SKM-1 (cell line): ENCODE data around the gene EFNA5.

Experiments
- DNase-seq: peaks from one replicate; lab custom pipeline; 2025; ENCODE audit not compliant: unreplicated experiment; lab: John Stamatoyannopoulos, UW

The EFNA5 gene

DNA sequence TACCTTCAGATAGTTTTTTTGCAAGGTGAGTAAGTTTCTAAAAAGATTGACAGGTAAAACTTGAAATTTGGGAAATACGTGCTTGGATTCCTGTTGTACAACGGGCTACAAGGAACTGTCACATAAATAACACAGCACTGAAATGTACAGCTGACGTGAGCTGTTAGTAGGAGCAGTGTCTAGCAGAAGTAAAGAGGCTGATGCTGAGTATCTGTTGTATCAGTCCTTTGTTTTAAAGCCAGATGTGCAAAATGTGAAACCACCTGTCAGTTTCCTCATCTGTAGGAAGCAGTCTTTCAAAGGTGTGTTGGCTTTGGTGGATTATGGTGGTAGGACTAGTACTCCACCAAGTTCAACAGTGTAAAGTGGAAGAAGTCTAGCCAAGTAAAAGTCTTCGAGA lies 122.3 kb downstream of the EFNA5 start:
- no peak for DNase-seq

DNA sequence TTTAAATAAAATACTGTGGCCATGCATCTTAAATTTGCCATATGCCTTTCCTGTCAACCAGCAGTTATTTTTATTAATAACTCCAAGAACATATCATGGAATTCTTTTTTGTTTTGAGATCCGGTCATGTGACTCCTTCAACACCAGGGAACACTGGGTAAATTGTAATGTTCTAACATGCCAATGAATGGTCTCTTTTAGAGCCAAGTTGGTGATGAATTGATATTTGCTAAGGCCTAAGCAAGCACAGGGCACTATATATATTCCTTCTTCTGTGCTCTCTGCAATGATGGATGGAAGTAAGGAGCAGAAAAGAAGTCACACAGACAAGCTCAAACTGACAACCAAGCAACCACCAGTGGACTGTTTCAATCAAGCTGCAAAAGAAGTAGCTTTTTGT lies 124.0 kb downstream of the EFNA5 start:
- no peak for DNase-seq

DNA sequence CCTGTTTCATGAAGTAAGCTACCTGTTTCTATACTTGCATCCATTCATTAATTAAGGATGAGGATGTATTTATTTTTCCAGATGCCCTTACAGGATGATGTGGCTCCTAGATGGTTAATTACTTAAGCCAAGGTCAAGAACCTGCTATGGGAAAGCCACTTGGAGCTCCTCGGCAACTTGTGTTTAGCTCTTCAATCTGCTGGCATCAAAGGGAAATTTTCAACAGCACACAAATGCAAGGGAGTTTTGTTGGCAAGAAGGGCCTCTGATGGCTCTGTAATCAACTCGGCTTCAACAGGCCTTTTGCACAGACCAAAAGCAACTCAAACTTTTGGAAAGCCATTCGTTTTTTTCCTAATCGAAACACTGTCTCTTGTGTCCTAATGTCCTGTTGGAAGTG lies 125.3 kb downstream of the EFNA5 start:
- DNase-seq, result no peak

DNA sequence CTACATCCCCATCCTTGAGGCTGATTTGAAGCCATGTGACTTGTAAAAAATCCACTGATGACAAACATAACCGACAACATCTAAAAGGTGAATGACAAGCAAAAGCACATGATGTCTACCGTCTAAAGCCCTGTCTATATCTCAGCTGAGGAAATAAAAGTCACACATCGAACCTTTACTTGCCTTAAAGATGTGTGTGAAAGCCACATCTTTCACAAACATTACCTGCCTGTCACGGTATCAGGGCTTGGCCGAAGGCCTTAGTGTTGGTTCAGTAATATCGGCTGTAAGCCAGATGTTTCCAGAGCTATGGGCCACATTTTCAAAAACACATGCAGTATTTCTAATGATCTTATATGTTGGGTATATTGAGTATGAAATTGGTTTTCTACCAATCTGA lies 125.8 kb downstream of the EFNA5 start:
- DNase-seq, result no peak

DNA sequence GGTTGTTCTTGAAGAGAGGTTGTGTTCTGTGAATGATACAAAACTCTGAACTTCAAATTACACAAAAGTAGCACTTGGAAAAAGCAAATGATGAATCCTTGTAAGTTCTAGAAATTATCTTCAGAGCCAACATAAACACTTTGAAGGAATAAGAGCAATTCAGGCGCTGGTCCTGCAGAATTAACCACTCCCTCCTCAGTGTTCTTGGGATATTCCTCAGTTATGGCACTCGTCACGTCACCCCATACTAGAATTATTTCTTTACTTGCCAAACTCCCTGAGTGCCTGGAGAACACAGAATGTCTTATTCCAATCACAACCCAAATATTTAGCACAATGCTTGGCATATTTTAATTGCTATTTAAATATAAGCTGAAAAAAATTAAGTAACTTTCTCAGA lies 126.3 kb downstream of the EFNA5 start:
- no peak for DNase-seq

DNA sequence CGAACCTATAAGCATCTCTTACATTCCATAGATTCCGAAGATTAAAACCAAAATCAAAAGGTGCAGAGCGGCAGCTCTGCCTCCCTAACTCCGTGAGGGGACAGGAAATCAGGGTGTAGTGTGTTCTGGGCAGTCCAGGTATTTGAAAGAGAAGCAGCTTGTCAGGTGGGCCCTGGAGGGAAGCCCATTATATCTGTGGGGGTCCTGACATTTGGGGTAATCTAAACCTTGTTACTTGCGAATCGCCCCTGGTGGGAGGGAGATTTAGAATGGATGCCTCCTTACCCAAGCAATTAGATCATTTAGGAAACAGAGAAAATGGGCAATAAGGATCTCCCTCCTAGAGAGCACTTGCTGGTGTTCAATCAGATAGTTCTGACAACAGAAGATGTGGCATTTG lies 126.9 kb downstream of the EFNA5 start:
- DNase-seq, result no peak

DNA sequence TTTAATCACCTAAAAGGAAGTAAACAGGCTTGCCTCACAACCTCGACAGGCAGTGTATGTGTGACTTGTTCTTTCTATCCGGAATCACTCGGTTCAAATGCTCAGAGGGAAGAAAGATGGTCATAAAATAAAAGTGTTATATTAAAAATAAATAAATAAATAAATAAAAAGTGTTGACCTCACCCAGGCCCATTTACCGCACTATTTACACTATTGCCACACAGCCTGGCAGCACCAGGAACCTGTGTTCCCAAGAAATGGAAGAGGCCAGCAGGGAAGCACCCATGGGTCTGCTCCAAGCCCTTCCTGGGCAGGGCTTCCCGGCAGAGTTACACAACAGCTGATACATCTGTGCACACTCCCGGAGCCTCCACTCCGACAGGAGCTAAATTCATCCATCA lies 127.9 kb downstream of the EFNA5 start:
- DNase-seq, result no peak

DNA sequence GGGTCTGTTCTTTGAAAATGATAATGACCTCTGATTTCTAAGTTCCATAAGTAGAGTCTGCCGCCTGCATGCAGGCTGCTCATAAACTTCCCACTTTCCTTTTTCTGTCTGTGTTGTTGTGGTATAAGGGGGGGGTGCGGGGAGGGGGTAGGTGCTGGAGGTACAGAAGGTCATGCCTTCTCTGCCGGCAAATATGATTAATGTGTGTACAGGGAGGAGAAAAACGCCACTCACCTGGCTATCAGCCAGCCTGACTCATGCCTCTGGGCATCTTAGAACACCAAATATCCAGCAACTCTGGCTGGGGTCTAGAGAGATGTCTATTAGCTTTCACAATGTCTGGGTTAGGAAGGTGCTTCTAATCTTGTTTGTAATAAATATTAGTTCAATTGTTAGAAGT lies 128.3 kb downstream of the EFNA5 start:
- DNase-seq, result no peak

DNA sequence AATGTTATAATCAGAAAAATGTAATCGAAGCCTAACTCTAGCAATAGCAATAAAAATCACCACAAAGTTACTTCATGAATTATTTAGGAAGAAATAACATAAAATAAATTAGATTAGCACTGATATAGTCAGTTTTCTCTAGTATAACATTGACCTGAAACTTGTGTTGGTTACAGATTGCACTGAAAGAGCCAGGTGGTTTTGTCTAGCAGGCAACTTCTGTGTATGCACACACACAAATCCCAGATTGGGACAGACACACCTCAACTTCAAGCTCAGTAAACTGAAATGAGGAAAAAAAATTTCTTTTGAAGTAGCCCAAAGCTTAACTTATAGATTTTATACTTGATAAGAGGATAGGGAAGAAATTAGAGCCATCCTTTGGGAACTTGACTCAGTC lies 129.3 kb downstream of the EFNA5 start:
- no peak for DNase-seq

DNA sequence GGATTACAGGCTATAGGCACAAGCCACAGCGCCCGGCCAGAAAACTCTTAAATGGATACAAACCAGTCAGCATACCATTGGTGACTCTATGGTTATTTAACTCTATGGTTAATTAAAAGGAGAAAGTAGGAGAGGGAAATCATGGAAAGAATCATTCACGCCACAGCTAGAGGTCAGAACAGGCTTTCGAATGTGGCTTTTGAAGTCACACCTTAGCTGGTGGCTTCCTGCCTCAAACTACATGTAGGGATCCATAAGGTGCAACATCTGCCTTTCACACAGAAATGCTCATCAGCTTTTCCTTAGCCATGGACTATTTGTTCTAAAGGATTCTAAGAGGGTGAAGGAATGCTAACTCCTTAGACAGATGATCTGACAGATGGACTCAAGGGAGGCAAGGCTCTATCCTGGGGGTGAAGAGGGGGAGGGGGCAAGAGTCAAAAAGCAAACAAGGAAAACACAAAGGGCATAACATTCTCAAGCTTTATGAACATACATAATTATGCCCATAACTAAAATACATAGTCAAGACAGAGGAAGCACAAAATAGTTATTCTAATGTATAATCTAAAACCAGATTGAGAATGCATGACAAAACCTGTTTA lies 130.9 kb downstream of the EFNA5 start:
- no peak for DNase-seq

DNA sequence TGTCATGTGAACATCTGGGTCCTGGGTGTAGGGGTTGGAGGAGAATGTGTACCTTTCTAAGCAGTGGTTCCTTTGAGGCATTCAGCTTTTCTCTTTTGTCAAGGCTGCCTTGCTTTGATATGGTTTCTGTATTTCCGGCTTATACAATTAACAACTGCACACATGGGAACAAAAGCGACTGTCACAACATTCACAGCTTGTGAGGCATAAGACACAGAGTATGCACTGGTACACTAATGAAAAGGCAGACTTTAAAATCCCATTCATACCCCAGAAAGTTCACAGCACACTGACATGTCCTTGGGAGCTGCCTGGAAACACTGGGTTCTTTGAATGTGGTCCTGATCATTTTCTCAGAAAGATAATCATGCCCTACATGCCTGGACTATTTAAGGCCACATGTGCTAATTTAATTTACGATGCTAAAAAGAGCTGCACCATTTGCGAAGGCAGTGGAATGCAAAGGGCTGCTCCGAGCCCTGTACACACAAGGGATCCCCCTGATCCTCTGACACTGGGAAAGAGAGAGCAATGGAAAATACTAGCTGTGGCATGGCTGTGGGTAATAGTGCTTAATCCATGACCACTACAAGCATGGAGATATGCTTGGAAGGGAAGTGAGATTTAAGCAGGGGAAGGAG lies 131.8 kb downstream of the EFNA5 start:
- no peak for DNase-seq

DNA sequence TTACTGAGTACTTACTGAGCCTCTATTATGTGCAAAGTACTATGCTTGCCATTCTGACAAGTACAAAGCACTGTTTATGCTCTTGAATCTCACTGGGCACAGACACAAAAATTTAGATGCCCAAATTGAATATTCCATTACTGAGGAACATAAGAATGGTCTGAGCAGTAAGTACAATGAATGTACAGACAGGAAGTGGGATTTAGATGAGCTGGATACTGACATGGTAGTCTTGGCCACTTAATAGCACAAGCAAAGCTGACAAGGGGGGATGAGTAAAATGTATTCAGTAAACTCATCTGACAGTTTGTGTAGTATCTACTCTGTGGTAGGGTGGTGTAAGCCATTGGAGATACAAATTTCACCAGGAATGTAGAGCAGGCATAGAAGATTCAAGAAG lies 132.4 kb downstream of the EFNA5 start:
- DNase-seq, result no peak

DNA sequence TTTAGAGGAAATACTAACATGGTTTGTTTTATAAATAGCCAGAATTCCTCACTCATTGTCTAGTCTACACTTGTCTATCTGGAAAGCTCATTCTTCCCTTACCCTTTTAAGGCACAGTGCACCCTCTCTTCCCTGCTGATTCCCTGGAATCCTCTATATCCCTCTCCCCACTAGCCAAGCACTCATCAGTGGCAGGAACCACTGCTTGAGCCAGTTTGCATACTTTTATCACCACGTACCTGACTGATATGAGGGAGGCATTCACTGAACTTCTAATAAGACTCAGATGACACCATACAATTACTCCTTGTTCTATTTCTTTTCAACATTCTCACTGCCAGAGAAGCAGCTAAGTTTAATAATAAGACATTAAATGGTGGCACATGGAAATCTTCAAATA lies 134.9 kb downstream of the EFNA5 start:
- DNase-seq, result no peak

DNA sequence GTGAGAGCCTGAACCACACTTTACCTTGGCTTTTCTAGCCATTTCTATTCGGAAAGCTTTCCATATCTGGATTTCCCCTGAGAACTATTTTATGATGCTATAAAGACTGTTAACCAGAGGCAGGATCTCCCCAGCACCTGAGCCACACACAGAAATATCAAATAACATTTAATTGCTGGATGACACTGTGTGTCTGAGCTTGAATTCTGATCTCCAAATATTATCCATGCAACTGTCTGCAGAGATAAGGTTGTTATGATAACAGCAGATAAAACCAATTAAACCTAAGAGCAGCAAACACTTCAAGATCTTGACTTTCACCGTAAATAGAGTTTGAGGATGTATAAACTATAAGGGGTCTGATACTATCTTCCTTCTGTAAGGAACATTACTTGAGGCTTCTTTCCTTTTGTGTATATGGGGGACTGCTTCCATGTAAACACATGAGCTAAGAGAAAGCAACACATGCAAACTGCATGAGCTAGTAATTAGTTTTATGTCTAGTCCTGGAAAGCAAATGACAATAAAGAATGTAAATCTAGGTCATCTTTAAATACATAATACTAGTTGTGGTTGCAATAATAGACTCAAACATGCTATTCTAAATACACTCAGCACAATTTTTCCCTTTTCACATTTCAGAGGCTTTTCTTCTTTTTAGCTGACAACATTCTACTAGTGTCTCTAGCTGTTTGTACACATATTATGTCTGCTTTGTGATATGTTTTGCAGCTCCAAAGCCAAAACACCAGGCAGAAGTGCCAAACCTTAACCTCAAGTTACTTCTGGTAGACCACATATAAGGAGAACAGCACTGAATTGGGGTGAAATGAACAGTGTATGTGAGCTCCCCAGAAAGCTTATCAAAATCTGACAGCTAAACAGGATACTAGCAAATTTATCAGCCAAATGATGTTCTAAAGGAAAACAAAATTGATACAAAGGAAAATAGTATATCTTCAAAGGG lies 136.5 kb downstream of the EFNA5 start:
- DNase-seq, result no peak

DNA sequence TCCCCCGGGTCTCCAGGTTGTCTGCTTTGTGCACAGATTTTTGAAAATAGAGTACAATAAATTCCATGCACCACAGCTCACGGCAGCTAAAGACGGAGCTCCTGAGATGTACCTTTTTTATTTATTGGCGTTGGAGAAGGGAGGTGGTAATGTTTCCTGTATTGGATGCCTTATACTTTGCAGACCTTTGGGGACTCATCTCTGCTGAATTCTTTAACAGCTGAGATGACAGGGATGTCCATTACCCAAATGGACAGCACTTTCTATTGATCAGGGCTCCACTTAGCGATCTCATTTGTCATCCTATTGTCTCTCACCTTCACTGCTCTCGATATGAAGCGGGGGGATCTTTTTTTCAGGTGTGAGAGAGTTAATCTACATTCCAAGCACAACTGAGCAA lies 137.8 kb downstream of the EFNA5 start:
- no peak for DNase-seq

DNA sequence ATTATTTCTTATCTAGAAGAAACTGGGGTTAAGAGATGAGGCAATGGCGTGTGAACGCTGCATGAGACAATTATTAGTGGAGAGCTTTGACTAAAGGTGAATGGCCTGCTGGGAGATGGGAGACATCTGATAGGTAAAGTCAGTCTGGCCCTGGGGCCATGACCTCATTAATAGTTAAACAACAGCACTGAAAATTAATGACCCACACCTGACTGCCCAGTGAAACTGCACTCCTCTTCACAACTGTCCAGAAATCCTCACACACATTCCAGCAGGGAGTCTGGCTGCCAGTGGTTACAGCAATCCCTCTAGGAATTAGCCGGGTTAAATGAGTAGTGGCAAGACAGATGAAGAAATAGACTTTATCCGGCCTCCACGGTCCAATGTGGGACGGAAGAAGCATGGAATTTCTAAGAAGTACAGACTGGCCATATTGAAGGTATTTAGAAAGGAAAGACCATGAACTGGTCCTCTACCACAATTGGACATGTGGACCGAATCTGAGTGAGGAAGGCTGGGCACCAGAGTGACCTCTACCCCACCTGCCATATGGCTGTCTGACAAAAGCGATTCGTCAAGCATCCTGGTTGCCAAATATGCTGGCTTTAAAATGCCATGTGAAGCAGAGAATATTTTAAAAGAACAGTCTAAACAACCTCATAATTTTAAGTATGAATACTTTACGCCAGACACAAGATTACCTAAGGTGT lies 138.4 kb downstream of the EFNA5 start:
- no peak for DNase-seq

DNA sequence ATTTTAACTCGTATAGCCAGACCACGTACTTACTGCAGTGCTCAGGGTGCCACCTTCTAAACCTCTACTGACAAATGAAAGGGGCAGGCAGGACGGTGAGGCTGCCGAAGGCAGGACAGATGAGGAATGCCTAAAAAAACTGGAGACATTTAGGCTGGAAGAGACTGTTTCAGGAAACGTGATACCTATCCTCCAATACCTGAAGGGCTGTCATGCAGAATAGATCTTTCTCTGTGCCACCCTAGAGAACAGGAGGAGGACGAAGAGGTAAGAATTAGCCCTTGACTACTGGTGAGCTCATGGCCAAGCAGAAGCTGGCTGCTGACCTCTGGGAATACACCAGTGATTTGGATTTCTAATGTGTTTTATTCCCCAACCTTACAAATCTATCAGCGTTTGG lies 139.4 kb downstream of the EFNA5 start:
- DNase-seq, result no peak

DNA sequence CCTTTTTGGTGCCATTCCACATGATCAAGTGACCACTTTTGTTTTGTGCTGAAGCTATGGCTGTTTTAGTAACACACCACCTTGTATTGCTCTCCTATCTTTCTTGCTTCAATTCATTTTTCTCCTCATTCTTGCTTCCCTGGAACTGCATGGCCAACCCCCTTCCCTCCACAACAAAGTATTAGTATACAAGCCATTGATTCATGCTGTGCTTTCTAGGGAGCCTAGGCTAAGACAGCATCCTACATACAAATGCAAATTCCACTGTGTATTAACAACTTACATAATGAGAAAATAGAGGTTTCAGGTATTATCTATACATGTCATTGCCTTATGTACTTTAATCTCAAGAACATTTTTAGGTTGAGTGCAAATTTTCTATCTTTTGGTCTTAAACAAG lies 141.1 kb downstream of the EFNA5 start:
- no peak for DNase-seq

DNA sequence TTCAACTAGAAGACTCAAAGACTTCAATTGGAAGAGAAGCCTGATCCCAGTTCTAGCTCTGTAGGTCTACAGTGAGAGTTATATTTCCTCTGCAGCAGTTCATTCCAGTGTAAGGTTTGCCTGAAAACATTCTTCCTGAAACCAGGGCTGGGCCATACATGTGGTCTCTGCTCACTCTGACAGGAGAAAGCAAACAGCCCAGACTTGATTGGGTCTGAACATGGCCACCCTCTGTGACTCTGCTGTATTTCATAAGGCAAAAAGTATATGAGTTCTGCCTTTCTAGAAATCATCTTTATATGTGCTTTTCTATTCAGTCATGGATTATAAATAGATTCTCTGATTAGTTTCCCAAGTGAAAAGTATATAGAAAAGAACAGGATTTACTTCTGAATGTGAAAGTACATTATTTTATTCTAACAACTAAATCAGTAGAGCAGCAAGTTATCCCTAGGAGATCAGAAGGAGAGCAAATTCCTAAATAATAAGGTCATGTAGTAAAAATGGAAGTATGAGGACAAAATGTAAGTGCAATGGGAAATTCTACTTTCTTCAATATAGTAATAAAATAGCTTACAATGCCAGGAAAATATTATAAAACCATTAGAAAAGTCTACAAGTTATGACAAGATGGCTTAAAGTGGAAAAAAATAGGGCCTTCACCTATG lies 144.3 kb downstream of the EFNA5 start:
- DNase-seq, result no peak

DNA sequence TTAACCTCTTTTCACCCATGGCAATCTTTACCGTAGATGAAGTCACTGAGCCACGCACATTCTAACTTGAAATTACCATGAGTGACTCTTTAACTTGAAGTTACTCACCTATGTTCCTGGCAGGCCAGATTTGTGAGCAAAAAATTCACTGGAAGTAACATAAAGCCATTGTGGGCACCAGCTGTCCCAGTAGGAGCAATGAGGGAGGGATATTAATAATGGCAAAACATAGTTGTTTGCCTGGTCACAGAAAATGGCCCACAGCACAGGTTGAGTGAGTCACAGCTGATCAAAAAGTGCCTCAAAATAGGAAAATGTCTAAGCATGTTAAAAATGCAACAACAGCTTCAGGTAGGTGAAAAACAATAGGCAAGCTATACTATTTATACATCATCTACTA lies 146.6 kb downstream of the EFNA5 start:
- DNase-seq, result no peak
